Measurements from ENCODE around the gene PIEZO2.

Gene PIEZO2

DNA sequence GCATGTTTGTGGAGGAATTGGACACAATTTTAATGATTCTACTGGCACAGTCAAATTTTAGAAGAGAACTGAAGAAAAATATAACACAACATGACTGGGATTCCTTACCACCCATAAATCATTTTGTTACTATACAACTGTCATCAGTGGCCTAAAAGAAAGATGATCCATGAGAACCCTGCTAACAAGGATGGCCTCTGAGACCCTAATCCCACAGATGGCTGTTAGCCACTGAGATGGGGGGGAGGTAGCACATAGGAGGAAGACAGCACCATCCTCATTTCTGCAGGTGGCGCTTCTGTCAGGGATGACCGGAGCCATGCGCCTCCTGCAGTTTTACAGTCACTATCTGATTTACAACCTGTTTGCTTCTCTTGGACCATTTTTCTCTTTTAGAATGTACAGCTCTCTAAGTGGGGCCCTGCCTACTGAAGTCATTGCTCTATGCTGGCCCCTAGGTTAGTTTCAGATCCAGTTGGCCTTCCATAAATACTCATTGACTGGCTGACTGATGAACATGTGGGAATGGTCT is 343.7 kb downstream of the PIEZO2 start:
- H3F3A ChIP-seq (ENCODE audit: insufficient read depth, low read length): no peaks in the 10 kb centered on the region
- no peaks in the 10 kb centered on the region for H4K20me1 ChIP-seq (ENCODE audit: insufficient read depth, low read length)
- no peaks in the 10 kb centered on the region for H3K36me3 ChIP-seq (ENCODE audit: insufficient read depth, low read length)
- no peaks in the 10 kb centered on the region for H3K9me3 ChIP-seq (ENCODE audit: low read length)
- no peaks in the 10 kb centered on the region for H3K27me3 ChIP-seq (ENCODE audit: insufficient read depth, low read length)
- H3K9ac ChIP-seq (ENCODE audit: low read length): no peak overlapping the region
- no peak overlapping the region for H3K27ac ChIP-seq (ENCODE audit: low read depth, low read length, poor library complexity, severe bottlenecking)
- H3K9me2 ChIP-seq (ENCODE audit: low read depth, low read length): no peaks in the 10 kb centered on the region
- no peaks in the 10 kb centered on the region for H3K79me2 ChIP-seq (ENCODE audit: insufficient read depth, low read length)
- peaks cover 7% of the 10 kb centered on the region for H3K4me1 ChIP-seq (ENCODE audit: insufficient read depth, low read length, severe bottlenecking)
- H2AFZ ChIP-seq (ENCODE audit: low read length): no peak overlapping the region
- no peak overlapping the region for H3K4me2 ChIP-seq (ENCODE audit: low read length)
- no peak overlapping the region for H3K4me3 ChIP-seq (ENCODE audit: low read depth, low read length, poor library complexity, severe bottlenecking)
- TF ChIP-seq EZH2 (IDR thresholded peaks at IDR 0.05; ENCODE audit: borderline replicate concordance, low read length): no peak

DNA sequence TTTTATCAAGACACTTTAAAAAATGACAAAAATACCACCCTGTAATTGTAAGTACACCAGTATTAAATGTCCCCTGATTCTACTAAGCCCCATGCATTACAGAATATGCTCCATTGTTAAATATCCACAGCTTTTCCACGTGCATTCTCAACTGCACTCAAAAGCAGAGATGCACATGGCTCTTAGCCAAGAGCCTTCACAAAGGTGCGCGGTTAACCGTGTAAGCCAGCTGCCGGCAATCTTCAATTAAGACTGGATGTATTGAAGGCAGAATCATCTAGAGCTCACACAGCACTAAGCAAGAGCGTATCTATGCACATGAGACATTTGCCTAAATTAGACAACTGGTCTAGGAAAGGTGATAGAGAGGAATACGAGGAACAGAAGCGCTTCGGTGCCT is 345.2 kb downstream of the PIEZO2 start:
- TF ChIP-seq, protein P1, sequence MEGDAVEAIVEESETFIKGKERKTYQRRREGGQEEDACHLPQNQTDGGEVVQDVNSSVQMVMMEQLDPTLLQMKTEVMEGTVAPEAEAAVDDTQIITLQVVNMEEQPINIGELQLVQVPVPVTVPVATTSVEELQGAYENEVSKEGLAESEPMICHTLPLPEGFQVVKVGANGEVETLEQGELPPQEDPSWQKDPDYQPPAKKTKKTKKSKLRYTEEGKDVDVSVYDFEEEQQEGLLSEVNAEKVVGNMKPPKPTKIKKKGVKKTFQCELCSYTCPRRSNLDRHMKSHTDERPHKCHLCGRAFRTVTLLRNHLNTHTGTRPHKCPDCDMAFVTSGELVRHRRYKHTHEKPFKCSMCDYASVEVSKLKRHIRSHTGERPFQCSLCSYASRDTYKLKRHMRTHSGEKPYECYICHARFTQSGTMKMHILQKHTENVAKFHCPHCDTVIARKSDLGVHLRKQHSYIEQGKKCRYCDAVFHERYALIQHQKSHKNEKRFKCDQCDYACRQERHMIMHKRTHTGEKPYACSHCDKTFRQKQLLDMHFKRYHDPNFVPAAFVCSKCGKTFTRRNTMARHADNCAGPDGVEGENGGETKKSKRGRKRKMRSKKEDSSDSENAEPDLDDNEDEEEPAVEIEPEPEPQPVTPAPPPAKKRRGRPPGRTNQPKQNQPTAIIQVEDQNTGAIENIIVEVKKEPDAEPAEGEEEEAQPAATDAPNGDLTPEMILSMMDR (IDR thresholded peaks at IDR 0.05; ENCODE audit: low read length): no peak
- no peak for TF ChIP-seq EZH2 (IDR thresholded peaks at IDR 0.05; ENCODE audit: borderline replicate concordance, low read length)
- H3K9me3 ChIP-seq (ENCODE audit: low read length): no peaks in the 10 kb centered on the region

DNA sequence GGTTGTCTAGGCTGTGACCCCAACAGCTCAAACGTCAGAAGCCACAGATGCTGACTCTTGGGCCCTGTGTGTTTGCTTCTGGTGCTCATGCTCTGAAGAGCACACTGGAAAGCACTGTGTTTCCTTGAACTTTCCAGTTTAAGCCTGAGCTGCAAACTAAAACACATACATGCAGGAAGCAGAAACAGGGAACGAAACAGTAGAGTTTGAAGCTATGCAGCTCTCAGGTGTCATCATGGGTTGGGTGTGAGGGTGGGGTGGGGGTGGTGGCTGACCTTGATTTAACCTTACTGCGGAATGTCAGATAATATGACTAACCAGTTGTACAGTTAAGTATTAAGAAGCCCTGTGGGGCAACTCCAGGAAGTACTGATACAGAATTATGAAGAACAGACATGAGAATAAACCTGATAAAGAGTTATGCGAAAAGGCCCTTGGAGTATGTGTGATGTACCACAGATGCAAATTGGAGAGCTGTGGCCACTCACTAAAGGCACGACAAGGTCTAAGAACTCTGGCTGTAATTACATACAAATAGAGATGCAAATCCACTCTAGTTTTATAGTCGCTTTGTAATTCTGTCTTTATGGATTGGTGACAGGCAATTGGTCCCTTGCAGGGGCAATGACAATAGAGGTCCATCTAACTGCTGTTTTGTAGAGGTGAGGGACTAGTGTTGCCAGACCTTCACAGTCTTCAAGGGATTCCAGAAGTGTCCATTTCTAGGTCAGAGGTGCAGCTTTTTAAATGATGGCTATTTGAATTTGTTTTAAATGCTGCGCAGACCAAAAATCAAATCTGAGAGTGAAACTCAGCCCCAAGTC is 350.4 kb downstream of the PIEZO2 start:
- H3K4me2 ChIP-seq (ENCODE audit: low read length): peak overlapping the region; percentile 0; the same call in 1 of the 2 replicates
- H3K27me3 ChIP-seq (ENCODE audit: insufficient read depth, low read length): no peaks in the 10 kb centered on the region; the same call in 1 of the 2 replicates

More for the DNA sequence above, 345.2 kb downstream of the PIEZO2 start:
- no peaks in the 10 kb centered on the region for H3K36me3 ChIP-seq (ENCODE audit: insufficient read depth, low read length)
- H3K79me2 ChIP-seq (ENCODE audit: insufficient read depth, low read length): no peaks in the 10 kb centered on the region
- no peaks in the 10 kb centered on the region for H3K9me2 ChIP-seq (ENCODE audit: low read depth, low read length)
- H3K27ac ChIP-seq (ENCODE audit: low read depth, low read length, poor library complexity, severe bottlenecking): no peak overlapping the region
- H3K4me3 ChIP-seq (ENCODE audit: low read depth, low read length, poor library complexity, severe bottlenecking): no peak overlapping the region
- no peak overlapping the region for H2AFZ ChIP-seq (ENCODE audit: low read length)
- H3K9ac ChIP-seq (ENCODE audit: low read length): no peak overlapping the region
- peaks cover 22% of the 10 kb centered on the region for H3K4me1 ChIP-seq (ENCODE audit: insufficient read depth, low read length, severe bottlenecking)
- no peaks in the 10 kb centered on the region for H3F3A ChIP-seq (ENCODE audit: insufficient read depth, low read length)
- no peaks in the 10 kb centered on the region for H3K27me3 ChIP-seq (ENCODE audit: insufficient read depth, low read length)
- H4K20me1 ChIP-seq (ENCODE audit: insufficient read depth, low read length): no peaks in the 10 kb centered on the region
- H3K4me2 ChIP-seq (ENCODE audit: low read length): no peak overlapping the region

More for the DNA sequence above, 350.4 kb downstream of the PIEZO2 start:
- Histone ChIP-seq H3K36me3 (ENCODE audit: insufficient read depth, low read length) (no peaks in the 10 kb centered on the region), H2AFZ (ENCODE audit: low read length) (no peak overlapping the region), H3F3A (ENCODE audit: insufficient read depth, low read length) (no peaks in the 10 kb centered on the region), H3K79me2 (ENCODE audit: insufficient read depth, low read length) (no peaks in the 10 kb centered on the region), H3K9me2 (ENCODE audit: low read depth, low read length) (no peaks in the 10 kb centered on the region), H3K4me3 (ENCODE audit: low read depth, low read length, poor library complexity, severe bottlenecking) (no peak overlapping the region), H4K20me1 (ENCODE audit: insufficient read depth, low read length) (no peaks in the 10 kb centered on the region), H3K9ac (ENCODE audit: low read length) (peak overlapping the region; percentile 8; the same call in 1 of the 2 replicates), H3K27ac (ENCODE audit: low read depth, low read length, poor library complexity, severe bottlenecking) (peak overlapping the region; percentile 90), H3K4me1 (ENCODE audit: insufficient read depth, low read length, severe bottlenecking) (peaks cover 42% of the 10 kb centered on the region), H3K9me3 (ENCODE audit: low read length) (no peaks in the 10 kb centered on the region)
- TF ChIP-seq EZH2 (IDR thresholded peaks at IDR 0.05; ENCODE audit: borderline replicate concordance, low read length): no peak
- TF ChIP-seq, protein P1 (IDR thresholded peaks at IDR 0.05; ENCODE audit: low read length): no peak

Data from OCI-LY1 (cell line).